BJ (cell line): ENCODE measurements around the gene AKR1D1. TPM values are rescaled to one million over a fixed set of nuclear protein-coding genes. Genes with fewer than 3 reads are reported as not detected.
"Not testable (repeated sequence)": the region's sequence is repeated elsewhere in the genome, so short reads cannot be mapped to it uniquely, and the experiment has no call there.

Experiments used
- CTCF ChIA-PET: fragments of 350-600 bp; formaldehyde crosslinking; extraction: SDS; loops from one replicate; lab custom pipeline; 2021; ENCODE audit warnings: antibody characterized with exemption, inconsistent platforms; lab: Yijun Ruan, JAX
- POLR2A ChIA-PET: fragments of 300-600 bp; sonication (Branson Sonifier 250); formaldehyde crosslinking; extraction: SDS; loops from one replicate; lab custom pipeline; 2021; ENCODE audit warnings: antibody characterized with exemption; lab: Charles Lee
- DNase-seq: peaks from one replicate; pipeline ENCODE4 v3.0.0-alpha.2; 2011; ENCODE audit warnings: low read depth
- H3K27me3 ChIP-seq: 2 replicates; pipeline ENCODE4 v1.6.0; 2011; ENCODE audit warnings: low read length; ENCODE audit not compliant: control insufficient read depth, insufficient read depth
- H3K36me3 ChIP-seq: 2 replicates; pipeline ENCODE4 v1.5.1; 2011; ENCODE audit warnings: low read length; ENCODE audit not compliant: control insufficient read depth, insufficient read depth
- H3K4me3 ChIP-seq: 2 replicates; pipeline ENCODE4 v1.5.1; 2011; ENCODE audit warnings: low read depth, mild to moderate bottlenecking, control low read depth, low read length
- CTCF ChIP-seq: IDR thresholded peaks from 2 replicates; pipeline ENCODE4 v1.5.1; 2011; ENCODE audit warnings: low read depth, mild to moderate bottlenecking, control low read depth, inconsistent platforms, low read length, moderate library complexity; ENCODE audit not compliant: insufficient read depth
- polyA plus RNA-seq: library from polyadenylated mRNA; depleted of rRNA; stranded (reverse); fragments of >200 nt; gene quantifications from 2 replicates; pipeline ENCODE4 v1.2.3, GENCODE V29; 2011

AKR1D1 gene
- polyA plus RNA-seq, 1 experiment = not detected

DNA sequence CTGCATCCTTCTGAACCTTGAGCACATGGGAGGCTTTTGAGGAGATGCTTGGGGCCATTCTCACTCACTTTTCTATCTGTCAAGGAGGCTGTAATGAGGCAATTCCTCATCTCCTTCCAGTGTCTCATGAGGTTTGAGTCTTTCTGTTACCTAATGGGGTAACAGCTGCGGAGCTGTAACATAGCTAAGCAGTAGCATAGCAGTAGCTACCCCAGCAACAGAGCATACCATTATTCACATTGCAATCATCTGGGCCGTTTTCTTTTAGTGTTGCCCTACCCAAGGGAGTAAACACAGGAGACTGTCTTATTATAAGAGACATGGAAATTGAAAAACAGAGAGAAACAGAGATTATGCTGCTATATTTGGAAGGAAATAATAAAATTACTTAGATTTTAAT is 68.7 kb downstream of the AKR1D1 start:
- Histone ChIP-seq H3K27me3 (no peaks in the 10 kb centered on the region), H3K4me3 (no peak overlapping the region), H3K36me3 (no peaks in the 10 kb centered on the region)
- CTCF ChIA-PET = no interaction called here
- no peak for DNase-seq
- no peak for TF ChIP-seq CTCF
- POLR2A ChIA-PET = no interaction called here

DNA sequence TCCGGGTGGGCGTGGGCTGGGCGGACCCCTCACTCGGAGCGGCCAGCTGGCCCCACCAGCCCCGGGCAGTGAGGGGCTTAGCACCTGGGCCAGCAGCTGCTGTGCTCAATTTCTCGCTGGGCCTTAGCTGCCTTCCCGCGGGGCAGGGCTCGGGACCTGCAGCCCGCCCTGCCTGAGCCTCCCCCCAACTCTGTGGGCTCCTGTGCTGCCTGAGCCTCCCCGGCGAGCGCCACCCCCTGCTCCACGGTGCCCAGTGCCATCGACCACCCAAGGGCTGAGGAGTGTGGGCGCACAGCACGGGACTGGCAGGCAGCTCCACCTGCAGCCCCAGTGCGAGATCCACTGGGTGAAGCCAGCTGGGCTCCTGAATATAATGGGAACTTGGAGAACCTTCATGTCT is 70.0 kb downstream of the AKR1D1 start:
- DNase-seq, CTCF ChIA-PET, H3K27me3 ChIP-seq, H3K4me3 ChIP-seq, POLR2A ChIA-PET, H3K36me3 ChIP-seq: not testable (repeated sequence)

GRCh38 chr7:138146757-138147734 is 70.8 kb downstream of the AKR1D1 start:
- DNase-seq, CTCF ChIA-PET, H3K36me3 ChIP-seq, H3K27me3 ChIP-seq, H3K4me3 ChIP-seq, POLR2A ChIA-PET: not testable (repeated sequence)

DNA sequence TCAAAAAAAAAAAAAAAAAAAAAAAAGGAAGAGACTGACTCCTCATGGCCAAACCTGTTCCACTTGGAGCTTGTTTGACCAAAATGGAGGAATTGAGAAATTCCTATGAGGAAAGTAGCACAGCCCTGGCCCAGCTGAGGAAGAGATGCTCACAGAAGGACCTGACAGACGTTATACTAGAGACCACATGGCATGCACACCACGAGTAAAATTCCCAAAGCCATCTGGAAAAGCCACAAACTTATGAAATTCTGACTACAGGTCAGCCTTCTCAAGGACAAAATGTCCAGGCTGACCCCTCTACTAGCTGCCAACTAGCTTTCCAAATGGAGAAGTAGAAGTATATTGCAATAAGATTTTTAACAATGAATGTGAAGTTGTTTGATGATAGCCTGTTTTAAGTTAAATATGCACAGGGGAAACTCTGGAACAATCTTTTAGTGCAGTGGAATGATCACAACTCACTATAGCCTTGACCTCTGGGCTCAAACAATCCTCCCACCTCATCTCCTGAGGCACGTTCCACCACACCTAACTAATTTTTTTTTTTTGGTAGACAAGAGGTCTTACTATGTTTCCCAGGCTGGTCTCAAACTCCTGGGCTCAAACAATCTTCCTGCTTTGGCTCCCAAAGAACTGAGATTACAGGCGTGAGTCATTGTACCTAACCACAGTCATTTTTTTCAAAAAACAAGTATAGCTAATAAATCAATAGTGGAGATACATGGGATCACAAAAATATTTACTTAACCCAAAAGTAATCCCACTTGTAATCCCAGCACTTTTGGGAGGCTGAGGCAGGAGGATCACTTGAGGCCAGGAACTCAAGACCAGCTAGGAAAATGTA is 75.7 kb downstream of the AKR1D1 start:
- Histone ChIP-seq H3K36me3 (no peaks in the 10 kb centered on the region), H3K4me3 (no peak overlapping the region), H3K27me3 (no peaks in the 10 kb centered on the region)
- CTCF ChIA-PET = interaction anchor here (1.8 kb wide), 1 partner anchor 14 kb away, joined by 5 read pairs; no protein-coding TSS in a partner anchor
- no peak for TF ChIP-seq CTCF
- POLR2A ChIA-PET = no interaction called here
- no peak for DNase-seq

GRCh38 chr7:138154661-138155060 is 78.4 kb downstream of the AKR1D1 start:
- no peak overlapping the region for H3K4me3 ChIP-seq
- DNase-seq = no peak
- no peak for TF ChIP-seq CTCF
- H3K27me3 ChIP-seq = no peaks in the 10 kb centered on the region
- ChIA-PET POLR2A (no interaction called here), CTCF (no interaction called here)
- H3K36me3 ChIP-seq = no peaks in the 10 kb centered on the region

DNA sequence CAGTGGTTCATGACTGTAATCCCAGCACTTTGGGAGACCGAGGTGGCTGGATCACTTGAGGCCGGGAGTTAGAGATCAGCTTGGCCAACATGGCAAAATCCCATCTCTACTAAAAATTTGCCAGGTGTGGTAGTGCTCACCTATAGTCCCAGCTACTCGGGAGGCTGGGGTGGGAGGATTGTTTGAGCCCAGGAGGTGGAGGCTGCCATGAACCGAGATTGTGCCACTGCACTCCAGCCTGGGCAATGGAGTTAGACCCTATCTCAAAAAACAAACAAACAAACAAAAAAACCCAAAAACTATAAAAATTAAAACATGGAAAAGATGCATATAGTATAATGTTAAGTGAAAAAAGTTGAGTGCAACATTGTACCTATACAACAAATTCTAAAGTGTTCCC is 81.4 kb downstream of the AKR1D1 start:
- ChIA-PET POLR2A (no interaction called here), CTCF (no interaction called here)
- TF ChIP-seq CTCF = no peak
- no peak overlapping the region for H3K4me3 ChIP-seq
- no peaks in the 10 kb centered on the region for H3K36me3 ChIP-seq
- DNase-seq = no peak
- H3K27me3 ChIP-seq = no peaks in the 10 kb centered on the region
